Stimulated activated CD4-positive, alpha-beta T cell treated with anti-CD3 and anti-CD28 coated beads, Interleukin-15, amount 100 ng/mL, for 24 hours (primary cell): ENCODE results near the gene STAT5A.
A peak's percentile ranks its signal among the peaks of the same experiment; 100 is the strongest.
"Not testable (repeated sequence)": the region's sequence is repeated elsewhere in the genome, so short reads cannot be mapped to it uniquely, and the experiment has no call there.

Experiments
- DNase-seq: peaks from one replicate; pipeline ENCODE4 v3.0.0-alpha.2; 2020

Gene STAT5A

GRCh38 chr17:42287977-42288802 lies at the start of gene STAT5A:
STAT5A (plus strand) TSS chr17:42288498; CDS start chr17:42289412, 914 bp downstream.
- peak; percentile 82 for DNase-seq

GRCh38 chr17:42239576-42239975 lies 48.7 kb upstream of the STAT5A start:
- not testable (repeated sequence) for DNase-seq

- no peak for DNase-seq
Observed at GRCh38 chr17:42240201-42240600, 48.1 kb upstream of the STAT5A start.

- not testable (repeated sequence) for DNase-seq
Observed at GRCh38 chr17:42240863-42241262, 47.4 kb upstream of the STAT5A start.

GRCh38 chr17:42241871-42242270 lies 46.4 kb upstream of the STAT5A start:
- no peak for DNase-seq

- no peak for DNase-seq
Observed at GRCh38 chr17:42243493-42243982, 44.8 kb upstream of the STAT5A start.

- DNase-seq, result not testable (repeated sequence)
Observed at GRCh38 chr17:42244116-42244515, 44.2 kb upstream of the STAT5A start.

- DNase-seq, result not testable (repeated sequence)
Observed at GRCh38 chr17:42245183-42245582, 43.1 kb upstream of the STAT5A start.

GRCh38 chr17:42246515-42246914 lies 41.8 kb upstream of the STAT5A start:
- DNase-seq, result no peak

GRCh38 chr17:42247734-42248133 lies 40.6 kb upstream of the STAT5A start:
- DNase-seq, result no peak

- DNase-seq, result peak; percentile 75
Observed at GRCh38 chr17:42248351-42249179, 39.7 kb upstream of the STAT5A start.

GRCh38 chr17:42249681-42250446 lies 38.4 kb upstream of the STAT5A start:
- DNase-seq, result peak; percentile 44

GRCh38 chr17:42251115-42251514 lies 37.2 kb upstream of the STAT5A start:
- DNase-seq, result no peak

- DNase-seq, result no peak
Observed at GRCh38 chr17:42252597-42253550, 35.4 kb upstream of the STAT5A start.

- DNase-seq, result peak; percentile 28
Observed at GRCh38 chr17:42253578-42253977, 34.7 kb upstream of the STAT5A start.

GRCh38 chr17:42255445-42255844 lies 32.9 kb upstream of the STAT5A start:
- no peak for DNase-seq

- no peak for DNase-seq
Observed at GRCh38 chr17:42260318-42260717, 28.0 kb upstream of the STAT5A start.

- DNase-seq, result not testable (repeated sequence)
Observed at GRCh38 chr17:42264366-42264765, 23.9 kb upstream of the STAT5A start.

- DNase-seq, result no peak
Observed at GRCh38 chr17:42266462-42266861, 21.8 kb upstream of the STAT5A start.

GRCh38 chr17:42266918-42267766 lies 21.2 kb upstream of the STAT5A start:
- DNase-seq, result peak; percentile 45

- DNase-seq, result no peak
Observed at GRCh38 chr17:42268236-42268635, 20.1 kb upstream of the STAT5A start.
